Endothelial cell of umbilical vein (primary cell): ENCODE results near the gene DMRTC2. TPM values are rescaled to one million over a fixed set of nuclear protein-coding genes. Genes with fewer than 3 reads are reported as not detected.
A peak's percentile ranks its signal among the peaks of the same experiment; 100 is the strongest.

Source experiments
- BruUV-seq: library from RNA; stranded (reverse); fragments of 400-500 nt; replicated peaks from 2 replicates; lab custom pipeline; 2021; lab: Mats Ljungman, UMichigan
- CTCF ChIA-PET: fragments of 300-600, 350-600 bp; sonication (Branson Sonifier 250); formaldehyde crosslinking; loops from one replicate; lab custom pipeline; 2021; ENCODE audit warnings: antibody characterized with exemption, inconsistent platforms; lab: Charles Lee
- POLR2A ChIA-PET: fragments of 300-600, 350-600 bp; sonication (Branson Sonifier 250); formaldehyde crosslinking; loops from one replicate; lab custom pipeline; 2021; ENCODE audit warnings: antibody characterized with exemption, inconsistent platforms; lab: Charles Lee
- DNase-seq: peaks from one replicate; pipeline ENCODE4 v3.0.0-alpha.2; 2011; ENCODE audit warnings: low read depth, low spot score
- FAIRE-seq: peaks from 2 replicates; lab custom pipeline; 2011; peaks lifted over from hg19 to GRCh38; lab: Jason Lieb, UNC
- H2AFZ ChIP-seq: 2 replicates; pipeline ENCODE4 v1.6.0; 2012; ENCODE audit warnings: low read depth, low read length, control low read depth, inconsistent platforms
- H3K27ac ChIP-seq: 2 replicates; pipeline ENCODE4 v1.5.1; 2011; ENCODE audit warnings: low read depth, mild to moderate bottlenecking, control low read depth, low read length, moderate library complexity; ENCODE audit not compliant: insufficient read depth
- H3K27me3 ChIP-seq, 2 experiments: 2 replicates each; pipeline versions ENCODE4 v1.6.0 to v1.6.1; 2011; ENCODE audit warnings: low read length in 2 of 2, mixed read lengths in 1 of 2; ENCODE audit not compliant: control insufficient read depth in 2 of 2, insufficient read depth in 2 of 2
- H3K36me3 ChIP-seq, 2 experiments: 2 replicates in 1 of 2; 3 replicates in 1 of 2; pipeline ENCODE4 v1.5.1; 2011; ENCODE audit warnings: low read length in 2 of 2, mild to moderate bottlenecking in 1 of 2, moderate library complexity in 1 of 2; ENCODE audit not compliant: control insufficient read depth in 2 of 2, insufficient read depth in 2 of 2; ENCODE audit errors: extremely low read depth in 1 of 2
- H3K4me1 ChIP-seq: 3 replicates; pipeline ENCODE4 v1.5.1; 2011; ENCODE audit warnings: mild to moderate bottlenecking, low read length; ENCODE audit not compliant: control insufficient read depth, insufficient read depth; ENCODE audit errors: extremely low read depth
- H3K4me2 ChIP-seq: 2 replicates; pipeline ENCODE4 v1.6.1; 2011; ENCODE audit warnings: low read length, control low read depth, mixed read lengths; ENCODE audit not compliant: insufficient read depth
- H3K4me3 ChIP-seq, 3 experiments: fragments of 200-600 bp in 1 of 3; sonication (generic), shearing (Covaris generic) in 1 of 3; replicated peaks in 1 of 3; 2 replicates each; pipeline ENCODE4 v1.5.1; 2011 to 2016; ENCODE audit warnings: control low read depth in 3 of 3, low read length in 3 of 3, mild to moderate bottlenecking in 2 of 3, inconsistent platforms in 1 of 3, low read depth in 1 of 3, moderate library complexity in 1 of 3; ENCODE audit not compliant: insufficient read depth in 1 of 3
- H3K79me2 ChIP-seq: 2 replicates; pipeline ENCODE4 v1.6.0; 2012; ENCODE audit warnings: low read length, inconsistent platforms; ENCODE audit not compliant: control insufficient read depth, insufficient read depth
- H3K9ac ChIP-seq: replicated peaks from 2 replicates; pipeline ENCODE3; 2011; ENCODE audit warnings: low read length, control low read depth; ENCODE audit not compliant: insufficient read depth; ENCODE audit errors: extremely low read depth
- H3K9me1 ChIP-seq: replicated peaks from 3 replicates; pipeline ENCODE4 v1.6.0; 2011; ENCODE audit warnings: mild to moderate bottlenecking, low read length; ENCODE audit not compliant: control insufficient read depth, insufficient read depth; ENCODE audit errors: extremely low read depth
- H3K9me3 ChIP-seq: replicated peaks from 2 replicates; pipeline ENCODE4 v1.5.1; 2012; ENCODE audit warnings: low read length, inconsistent platforms; ENCODE audit not compliant: control insufficient read depth, insufficient read depth
- H4K20me1 ChIP-seq: replicated peaks from 2 replicates; pipeline ENCODE3; 2011; ENCODE audit warnings: mild to moderate bottlenecking, low read length; ENCODE audit not compliant: control insufficient read depth, insufficient read depth; ENCODE audit errors: extremely low read depth
- EZH2 ChIP-seq: IDR thresholded peaks from 2 replicates; pipeline ENCODE4 v1.6.1; 2012; ENCODE audit warnings: borderline replicate concordance, low read depth, mild to moderate bottlenecking, moderate library complexity, low read length, inconsistent platforms; ENCODE audit not compliant: severe bottlenecking
- JUN ChIP-seq: IDR thresholded peaks from 2 replicates; pipeline ENCODE4 v1.6.1; 2011; ENCODE audit warnings: borderline replicate concordance, low read depth; ENCODE audit not compliant: insufficient read length, insufficient read depth
- POLR2A ChIP-seq: IDR thresholded peaks from 2 replicates; pipeline ENCODE4 v1.6.1; 2012; ENCODE audit warnings: low read depth, mild to moderate bottlenecking, control low read depth, low read length
- POLR2AphosphoS5 ChIP-seq: IDR thresholded peaks from 2 replicates; pipeline ENCODE4 v1.6.1; 2012; ENCODE audit warnings: low read depth, mild to moderate bottlenecking, control low read depth, low read length, moderate library complexity; ENCODE audit not compliant: insufficient read depth
- dilution Hi-C: fragments of 300-500 bp; cut with MboI; formaldehyde crosslinking; loops from one replicate; pipeline ENCODE4 v1.15.0; 2019; ENCODE audit warnings: low sequenced_read_pairs; ENCODE audit not compliant: extremely low pct_ligation_motif_present
- intact Hi-C: fragments of 100-400 bp; cut with micrococcal nuclease; formaldehyde crosslinking; loops from one replicate; pipeline ENCODE4 v1.10.0; 2022
- polyA plus RNA-seq, 4 experiments: library from polyadenylated mRNA; depleted of rRNA in 3 of 4; stranded (reverse) in 3 of 4; unstranded in 1 of 4; fragments of >200 nt; gene quantifications; 2 replicates each; pipeline versions ENCODE4 v1.2.1 to v1.2.3, GENCODE V29; 2011 to 2012; ENCODE audit warnings: missing spikeins in 1 of 4
- total RNA-seq: library from RNA; stranded (reverse); gene quantifications from 2 replicates; pipeline ENCODE4 v1.2.3, GENCODE V29; 2021
- TF ChIP-seq, protein P1 (sequence below): IDR thresholded peaks from 2 replicates; pipeline ENCODE4 v1.6.1; 2011; ENCODE audit not compliant: insufficient read depth, insufficient read length
- TF ChIP-seq, protein P2 (sequence below), 2 donors: IDR thresholded peaks; 1 replicate in 1 of 2; 2 replicates in 1 of 2; pipeline ENCODE4 v1.5.1; 2011; ENCODE audit warnings: low read length in 2 of 2, mild to moderate bottlenecking in 2 of 2, moderate library complexity in 2 of 2, control low read depth in 1 of 2, inconsistent platforms in 1 of 2, low read depth in 1 of 2; ENCODE audit not compliant: insufficient read depth in 1 of 2; ENCODE audit errors: extremely low read depth in 1 of 2

The DMRTC2 gene
- total and polyA plus RNA-seq, 2 donors (not counting 3 experiments of a cell fraction or from before 2014, with no cell fraction given) = not detected

DNA sequence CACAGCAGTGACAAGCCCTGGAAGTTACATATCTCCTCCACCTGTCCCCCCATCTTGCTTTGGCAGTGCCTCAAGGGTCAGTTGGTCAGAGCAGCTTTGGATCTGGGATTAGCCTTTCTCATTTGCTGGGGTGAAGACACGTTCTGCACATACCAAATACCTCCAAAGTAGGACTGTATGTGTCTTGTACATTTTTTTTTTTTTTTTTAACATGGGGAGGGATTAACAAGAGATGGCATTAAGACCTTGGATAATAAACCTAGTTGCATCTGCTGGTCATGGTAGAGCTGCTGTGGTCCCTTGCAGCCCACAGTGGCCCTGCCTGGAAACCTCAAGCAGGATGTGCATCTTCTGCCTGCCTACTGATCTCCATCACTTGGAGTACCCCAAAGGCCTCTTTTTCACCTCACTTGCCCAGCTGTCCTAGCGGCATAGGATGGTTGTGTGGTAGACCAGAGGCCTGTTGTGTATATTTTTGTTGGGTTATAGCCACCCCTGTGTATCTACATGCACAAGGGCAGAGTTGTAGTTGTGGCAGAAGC is 17.7 kb downstream of the DMRTC2 start:
- no peaks in the 10 kb centered on the region for H4K20me1 ChIP-seq
- H3K79me2 ChIP-seq = peaks cover 69% of the 10 kb centered on the region
- H3K4me2 ChIP-seq = peak overlapping the region; percentile 88
- DNase-seq (no peak), FAIRE-seq (no peak)
- BruUV-seq = no TSS peak
- no peaks in the 10 kb centered on the region for H3K9me1 ChIP-seq
- peaks cover 27 to 45% of the 10 kb centered on the region in 2 experiments for H3K36me3 ChIP-seq
- POLR2A ChIA-PET = no interaction called here
- H3K4me3 ChIP-seq = no peak overlapping the region
- no peaks in the 10 kb centered on the region for H3K27me3 ChIP-seq
- H3K9me3 ChIP-seq = no peaks in the 10 kb centered on the region
- H2AFZ ChIP-seq = no peak overlapping the region
- H3K9ac ChIP-seq = peak overlapping the region; percentile 12
- dilution Hi-C loops (no loop called here), intact Hi-C loops (no loop called here)
- peaks cover 41% of the 10 kb centered on the region for H3K4me1 ChIP-seq
- H3K27ac ChIP-seq = no peak overlapping the region
- CTCF ChIA-PET = no interaction called here
- TF ChIP-seq JUN (no peak), POLR2A (peak; percentile 12), EZH2 (no peak), POLR2AphosphoS5 (peak; percentile 26)

DNA sequence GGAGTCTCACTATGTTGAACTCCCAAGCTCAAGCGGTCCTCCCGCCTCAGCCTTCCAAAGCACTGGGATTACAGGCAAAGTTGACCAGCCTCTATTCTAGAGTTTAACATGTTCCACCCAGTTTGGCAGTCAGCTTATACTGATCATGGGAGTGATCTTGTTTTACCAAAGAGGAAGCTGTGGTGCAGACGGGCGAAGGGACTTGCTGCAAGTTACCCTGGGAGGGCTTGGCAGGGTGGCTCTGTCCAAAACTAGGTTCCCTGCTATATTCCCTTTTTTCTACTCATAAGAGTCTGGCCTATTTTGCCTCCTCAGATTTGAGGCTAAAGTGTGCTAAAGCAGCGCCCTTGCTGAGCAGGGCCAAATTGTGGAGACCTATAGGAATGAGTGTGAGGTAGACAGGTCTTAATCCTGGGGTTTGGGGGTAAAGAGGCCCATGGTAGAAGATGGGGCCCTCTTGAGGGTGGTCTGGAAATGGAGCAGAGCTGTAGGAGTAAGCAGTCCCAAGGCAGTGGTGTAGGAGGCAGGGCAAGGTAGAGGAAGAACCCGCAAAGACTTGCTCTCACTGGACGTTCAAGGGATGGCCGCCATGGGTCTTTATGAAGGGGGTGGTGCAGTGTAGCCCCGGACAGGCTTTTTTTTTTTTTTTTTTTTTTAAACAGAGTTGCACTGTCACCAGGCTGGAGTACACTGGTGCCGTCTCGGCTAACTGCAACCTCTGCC is 18.5 kb downstream of the DMRTC2 start:
- Histone ChIP-seq H2AFZ (no peak overlapping the region), H3K36me3 (peaks cover 31 to 51% of the 10 kb centered on the region in 2 experiments), H3K4me2 (peak overlapping the region; percentile 88), H3K9ac (no peak overlapping the region), H3K27ac (no peak overlapping the region), H3K79me2 (peaks cover 77% of the 10 kb centered on the region), H3K27me3 (no peaks in the 10 kb centered on the region), H3K9me3 (no peaks in the 10 kb centered on the region), H3K4me1 (peaks cover 41% of the 10 kb centered on the region), H4K20me1 (no peaks in the 10 kb centered on the region), H3K4me3 (no peak overlapping the region), H3K9me1 (no peaks in the 10 kb centered on the region)
- FAIRE-seq = no peak
- intact Hi-C loops = no loop called here
- ChIA-PET POLR2A (interaction anchor here (1.0 kb wide), 1 partner anchor 10 kb away, joined by 4 read pairs; no protein-coding TSS in a partner anchor), CTCF (interaction anchor here (1.0 kb wide), 1 partner anchor 10 kb away, joined by 3 read pairs; no protein-coding TSS in a partner anchor)
- dilution Hi-C loops = no loop called here
- no TSS peak for BruUV-seq
- no peak for DNase-seq
- no peak for TF ChIP-seq EZH2
- TF ChIP-seq, protein P1, sequence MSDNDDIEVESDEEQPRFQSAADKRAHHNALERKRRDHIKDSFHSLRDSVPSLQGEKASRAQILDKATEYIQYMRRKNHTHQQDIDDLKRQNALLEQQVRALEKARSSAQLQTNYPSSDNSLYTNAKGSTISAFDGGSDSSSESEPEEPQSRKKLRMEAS = no peak
- TF ChIP-seq, protein P2, sequence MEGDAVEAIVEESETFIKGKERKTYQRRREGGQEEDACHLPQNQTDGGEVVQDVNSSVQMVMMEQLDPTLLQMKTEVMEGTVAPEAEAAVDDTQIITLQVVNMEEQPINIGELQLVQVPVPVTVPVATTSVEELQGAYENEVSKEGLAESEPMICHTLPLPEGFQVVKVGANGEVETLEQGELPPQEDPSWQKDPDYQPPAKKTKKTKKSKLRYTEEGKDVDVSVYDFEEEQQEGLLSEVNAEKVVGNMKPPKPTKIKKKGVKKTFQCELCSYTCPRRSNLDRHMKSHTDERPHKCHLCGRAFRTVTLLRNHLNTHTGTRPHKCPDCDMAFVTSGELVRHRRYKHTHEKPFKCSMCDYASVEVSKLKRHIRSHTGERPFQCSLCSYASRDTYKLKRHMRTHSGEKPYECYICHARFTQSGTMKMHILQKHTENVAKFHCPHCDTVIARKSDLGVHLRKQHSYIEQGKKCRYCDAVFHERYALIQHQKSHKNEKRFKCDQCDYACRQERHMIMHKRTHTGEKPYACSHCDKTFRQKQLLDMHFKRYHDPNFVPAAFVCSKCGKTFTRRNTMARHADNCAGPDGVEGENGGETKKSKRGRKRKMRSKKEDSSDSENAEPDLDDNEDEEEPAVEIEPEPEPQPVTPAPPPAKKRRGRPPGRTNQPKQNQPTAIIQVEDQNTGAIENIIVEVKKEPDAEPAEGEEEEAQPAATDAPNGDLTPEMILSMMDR (IDR thresholded peaks at IDR 0.05; ENCODE audit: extremely low read depth in 1 of 2, insufficient read depth in 1 of 2, low read depth in 1 of 2, low read length in 2 of 2) = no peak
